Kidney tubule cell (primary cell): ENCODE results near the gene EPHA6.
A peak's percentile ranks its signal among the peaks of the same experiment; 100 is the strongest.
"Not testable (repeated sequence)": the region's sequence is repeated elsewhere in the genome, so short reads cannot be mapped to it uniquely, and the experiment has no call there.

Source experiments
- DNase-seq: peaks from one replicate; pipeline ENCODE4 v3.0.0-alpha.2; 2018; ENCODE audit warnings: low spot score

The EPHA6 gene

GRCh38 chr3:97025612-97026011 is 211.2 kb downstream of the EPHA6 start:
- DNase-seq, result not testable (repeated sequence)

GRCh38 chr3:97029972-97030371 is 215.6 kb downstream of the EPHA6 start:
- no peak for DNase-seq

- no peak for DNase-seq
Observed at GRCh38 chr3:97037294-97037943, 223.0 kb downstream of the EPHA6 start.

- no peak for DNase-seq
Observed at GRCh38 chr3:97043411-97043810, 229.0 kb downstream of the EPHA6 start.

GRCh38 chr3:97057365-97057764 is 243.0 kb downstream of the EPHA6 start:
- DNase-seq, result no peak

GRCh38 chr3:97059168-97059567 is 244.8 kb downstream of the EPHA6 start:
- no peak for DNase-seq

GRCh38 chr3:97066531-97066930 is 252.1 kb downstream of the EPHA6 start:
- DNase-seq, result no peak

GRCh38 chr3:97070302-97070701 is 255.9 kb downstream of the EPHA6 start:
- no peak for DNase-seq

GRCh38 chr3:97074546-97074945 is 260.2 kb downstream of the EPHA6 start:
- DNase-seq, result no peak

GRCh38 chr3:97076673-97077072 is 262.3 kb downstream of the EPHA6 start:
- no peak for DNase-seq

- no peak for DNase-seq
Observed at GRCh38 chr3:97089621-97090020, 275.2 kb downstream of the EPHA6 start.

GRCh38 chr3:97102641-97103040 is 288.2 kb downstream of the EPHA6 start:
- peak; percentile 6 for DNase-seq

GRCh38 chr3:97105989-97106651 is 291.7 kb downstream of the EPHA6 start:
- DNase-seq, result no peak

- DNase-seq, result no peak
Observed at GRCh38 chr3:97106652-97106989, 292.2 kb downstream of the EPHA6 start.

- no peak for DNase-seq
Observed at GRCh38 chr3:97108136-97108535, 293.7 kb downstream of the EPHA6 start.

GRCh38 chr3:97111244-97111643 is 296.9 kb downstream of the EPHA6 start:
- no peak for DNase-seq

GRCh38 chr3:97121386-97121785 is 307.0 kb downstream of the EPHA6 start:
- no peak for DNase-seq

- DNase-seq, result no peak
Observed at GRCh38 chr3:97125902-97126499, 311.6 kb downstream of the EPHA6 start.

- no peak for DNase-seq
Observed at GRCh38 chr3:97131476-97131875, 317.1 kb downstream of the EPHA6 start.

GRCh38 chr3:97138914-97139541 is 324.6 kb downstream of the EPHA6 start:
- peak; percentile 8 for DNase-seq

- DNase-seq, result no peak
Observed at GRCh38 chr3:97148931-97149330, 334.5 kb downstream of the EPHA6 start.

- no peak for DNase-seq
Observed at GRCh38 chr3:97161169-97161568, 346.8 kb downstream of the EPHA6 start.

- DNase-seq, result no peak
Observed at GRCh38 chr3:97177242-97177641, 362.8 kb downstream of the EPHA6 start.
